Stimulated activated CD4-positive, alpha-beta T cell treated with anti-CD3 and anti-CD28 coated beads, Interleukin-4, amount 100 ng/mL, for 24 hours (primary cell): Measurements from ENCODE around the gene CLEC17A.
A peak's percentile ranks its signal among the peaks of the same experiment; 100 is the strongest.
"Not testable (repeated sequence)": the region's sequence is repeated elsewhere in the genome, so short reads cannot be mapped to it uniquely, and the experiment has no call there.

Experiments
- DNase-seq: peaks from one replicate; pipeline ENCODE4 v3.0.0-alpha.2; 2020

The CLEC17A gene

GRCh38 chr19:14582894-14583340 is at the start of gene CLEC17A:
Gene CLEC17A, plus strand, starts transcription at chr19:14583084. Its CDS starts 77 bp downstream, at chr19:14583161.
- DNase-seq, result no peak

- DNase-seq, result no peak
Observed at GRCh38 chr19:14533450-14533849, 49.4 kb upstream of the CLEC17A start.

- DNase-seq, result peak; percentile 32
Observed at GRCh38 chr19:14536926-14537692, 45.8 kb upstream of the CLEC17A start.

GRCh38 chr19:14540741-14541525 is 42.0 kb upstream of the CLEC17A start:
- no peak for DNase-seq

GRCh38 chr19:14541979-14542378 is 40.9 kb upstream of the CLEC17A start:
- DNase-seq, result not testable (repeated sequence)

GRCh38 chr19:14542711-14543328 is 40.1 kb upstream of the CLEC17A start:
- no peak for DNase-seq

GRCh38 chr19:14544047-14544446 is 38.8 kb upstream of the CLEC17A start:
- DNase-seq, result no peak

- DNase-seq, result no peak
Observed at GRCh38 chr19:14544977-14545715, 37.7 kb upstream of the CLEC17A start.

GRCh38 chr19:14545716-14546082 is 37.2 kb upstream of the CLEC17A start:
- DNase-seq, result no peak

GRCh38 chr19:14550201-14550754 is 32.6 kb upstream of the CLEC17A start:
- DNase-seq, result no peak

- peak; percentile 75 for DNase-seq
Observed at GRCh38 chr19:14551134-14552005, 31.5 kb upstream of the CLEC17A start.

- DNase-seq, result not testable (repeated sequence)
Observed at GRCh38 chr19:14552006-14552360, 30.9 kb upstream of the CLEC17A start.

- DNase-seq, result no peak
Observed at GRCh38 chr19:14553042-14553938, 29.6 kb upstream of the CLEC17A start.

- no peak for DNase-seq
Observed at GRCh38 chr19:14553939-14554243, 29.0 kb upstream of the CLEC17A start.

GRCh38 chr19:14554382-14554812 is 28.5 kb upstream of the CLEC17A start:
- DNase-seq, result no peak

- DNase-seq, result no peak
Observed at GRCh38 chr19:14555918-14556661, 26.8 kb upstream of the CLEC17A start.

- DNase-seq, result peak; percentile 77
Observed at GRCh38 chr19:14556662-14557188, 26.2 kb upstream of the CLEC17A start.

- DNase-seq, result no peak
Observed at GRCh38 chr19:14558370-14559066, 24.4 kb upstream of the CLEC17A start.
